Keratinocyte (primary cell): ENCODE results near the gene CPLX3.

Experiments used
- EZH2 ChIP-seq: IDR thresholded peaks from one replicate; pipeline ENCODE4 v1.6.1; 2012; ENCODE audit warnings: inconsistent platforms, mild to moderate bottlenecking, low read length, moderate library complexity
- TF ChIP-seq, protein P1 (sequence below), 3 experiments: IDR thresholded peaks in 1 of 3; conservative IDR thresholded peaks in 1 of 3; optimal IDR thresholded peaks in 1 of 3; 2 replicates in 2 of 3; 3 replicates in 1 of 3; pipeline versions ENCODE3 to v1.5.1; 2011; ENCODE audit warnings: low read length in 3 of 3, mild to moderate bottlenecking in 3 of 3, moderate library complexity in 2 of 3, control low read depth in 1 of 3, inconsistent platforms in 1 of 3; ENCODE audit not compliant: insufficient read depth in 2 of 3; ENCODE audit errors: extremely low read depth in 1 of 3

DNA sequence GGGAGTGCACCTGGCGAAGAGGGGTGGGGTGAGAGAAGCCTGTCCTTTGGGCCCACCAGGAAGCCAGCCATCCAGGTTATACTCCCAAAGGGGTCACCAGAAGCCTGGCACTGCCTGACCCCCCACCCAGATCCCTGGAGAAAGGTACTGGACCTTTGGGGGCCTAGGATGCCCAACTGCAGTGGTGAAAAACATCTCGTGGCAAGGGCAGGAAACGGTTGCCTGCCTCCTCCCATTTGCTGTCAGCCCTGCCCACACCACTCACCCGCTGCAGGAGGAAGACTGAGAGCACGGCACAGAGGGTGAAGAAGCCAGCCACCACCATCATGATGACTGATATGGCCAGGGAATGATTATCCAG, 18.8 kb downstream of the CPLX3 start:
- TF ChIP-seq, protein P1, sequence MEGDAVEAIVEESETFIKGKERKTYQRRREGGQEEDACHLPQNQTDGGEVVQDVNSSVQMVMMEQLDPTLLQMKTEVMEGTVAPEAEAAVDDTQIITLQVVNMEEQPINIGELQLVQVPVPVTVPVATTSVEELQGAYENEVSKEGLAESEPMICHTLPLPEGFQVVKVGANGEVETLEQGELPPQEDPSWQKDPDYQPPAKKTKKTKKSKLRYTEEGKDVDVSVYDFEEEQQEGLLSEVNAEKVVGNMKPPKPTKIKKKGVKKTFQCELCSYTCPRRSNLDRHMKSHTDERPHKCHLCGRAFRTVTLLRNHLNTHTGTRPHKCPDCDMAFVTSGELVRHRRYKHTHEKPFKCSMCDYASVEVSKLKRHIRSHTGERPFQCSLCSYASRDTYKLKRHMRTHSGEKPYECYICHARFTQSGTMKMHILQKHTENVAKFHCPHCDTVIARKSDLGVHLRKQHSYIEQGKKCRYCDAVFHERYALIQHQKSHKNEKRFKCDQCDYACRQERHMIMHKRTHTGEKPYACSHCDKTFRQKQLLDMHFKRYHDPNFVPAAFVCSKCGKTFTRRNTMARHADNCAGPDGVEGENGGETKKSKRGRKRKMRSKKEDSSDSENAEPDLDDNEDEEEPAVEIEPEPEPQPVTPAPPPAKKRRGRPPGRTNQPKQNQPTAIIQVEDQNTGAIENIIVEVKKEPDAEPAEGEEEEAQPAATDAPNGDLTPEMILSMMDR (optimal IDR thresholded peaks at IDR 0.05 in 1 of 3, IDR thresholded peaks at IDR 0.05 in 1 of 3, conservative IDR thresholded peaks at IDR 0.05 in 1 of 3; ENCODE audit: extremely low read depth in 1 of 3, insufficient read depth in 2 of 3, low read length in 3 of 3): no peak
- TF ChIP-seq EZH2: no peak
